HepG2 (cell line): ENCODE measurements around the gene CYTH2. TPM values are rescaled to one million over a fixed set of nuclear protein-coding genes. Genes with fewer than 3 reads are reported as not detected.

Source experiments
- AHR ChIP-seq: IDR thresholded peaks from 2 replicates; pipeline ENCODE4 v1.6.1; 2018; ENCODE audit warnings: missing genetic modification reagents, missing compliant biosample characterization
- ASH2L ChIP-seq: fragments of 300-600, 200-600 bp; sonication (generic); IDR thresholded peaks from 2 replicates; pipeline ENCODE4 v1.7.0; 2017; ENCODE audit warnings: low read depth, mild to moderate bottlenecking, moderate library complexity, mixed read lengths, low read length; ENCODE audit not compliant: insufficient read length
- ATF5 ChIP-seq: sonication (generic); formaldehyde crosslinking; IDR thresholded peaks from 2 replicates; pipeline ENCODE4 v1.4.0; 2020; ENCODE audit warnings: mild to moderate bottlenecking, low read depth, missing genetic modification reagents
- EED ChIP-seq: sonication (generic); formaldehyde crosslinking; IDR thresholded peaks from 2 replicates; pipeline ENCODE4 v1.5.0; 2020; ENCODE audit warnings: mild to moderate bottlenecking, missing genetic modification reagents
- ELF4 ChIP-seq: sonication (generic); formaldehyde crosslinking; IDR thresholded peaks from 2 replicates; pipeline ENCODE4 v1.5.0; 2020; ENCODE audit warnings: missing genetic modification reagents, mild to moderate bottlenecking, moderate library complexity, borderline replicate concordance
- ETV5 ChIP-seq: IDR thresholded peaks from 2 replicates; pipeline ENCODE4 v1.6.1; 2018; ENCODE audit warnings: missing biosample characterization, missing genetic modification reagents, inconsistent platforms, borderline replicate concordance
- LCORL ChIP-seq, 2 experiments: fragments of 450-650 bp in 1 of 2; sonication (generic) in 1 of 2; formaldehyde crosslinking in 1 of 2; IDR thresholded peaks; 2 replicates each; pipeline versions ENCODE4 v1.5.0 to v1.6.1; 2017 to 2020; ENCODE audit warnings: antibody characterized with exemption in 1 of 2, missing genetic modification reagents in 1 of 2
- MLLT10 ChIP-seq: sonication (generic); formaldehyde crosslinking; IDR thresholded peaks from 2 replicates; pipeline ENCODE4 v1.4.0; 2020; ENCODE audit warnings: missing genetic modification reagents
- RARG ChIP-seq: sonication (generic); formaldehyde crosslinking; IDR thresholded peaks from 2 replicates; pipeline ENCODE4 v1.4.0; 2020; ENCODE audit warnings: low read depth, mild to moderate bottlenecking, missing genetic modification reagents
- SOX6 ChIP-seq, 2 experiments: fragments of 450-650 bp in 1 of 2; sonication (generic) in 1 of 2; formaldehyde crosslinking in 1 of 2; IDR thresholded peaks; 2 replicates each; pipeline versions ENCODE4 v1.4.0 to v1.6.1; 2017 to 2020; ENCODE audit warnings: antibody characterized with exemption in 1 of 2, mild to moderate bottlenecking in 1 of 2, missing genetic modification reagents in 1 of 2
- SPEN ChIP-seq: sonication (generic); formaldehyde crosslinking; IDR thresholded peaks from 2 replicates; pipeline ENCODE4 v1.5.1; 2020; ENCODE audit warnings: low read depth, mild to moderate bottlenecking, missing genetic modification reagents
- TBX2 ChIP-seq: sonication (generic); formaldehyde crosslinking; IDR thresholded peaks from 2 replicates; pipeline ENCODE4 v1.5.0; 2020; ENCODE audit warnings: missing genetic modification reagents, mild to moderate bottlenecking, borderline replicate concordance
- ZFP62 ChIP-seq: sonication (generic); formaldehyde crosslinking; IDR thresholded peaks from 2 replicates; pipeline ENCODE4 v1.4.0; 2020; ENCODE audit warnings: missing genetic modification reagents
- ZFP82 ChIP-seq: sonication (generic); formaldehyde crosslinking; IDR thresholded peaks from 2 replicates; pipeline ENCODE4 v1.5.1; 2020; ENCODE audit warnings: mild to moderate bottlenecking, missing genetic modification reagents, borderline replicate concordance
- ZNF138 ChIP-seq: sonication (generic); formaldehyde crosslinking; IDR thresholded peaks from 2 replicates; pipeline ENCODE4 v1.5.0; 2020; ENCODE audit warnings: mild to moderate bottlenecking, low read depth, missing genetic modification reagents
- ZNF431 ChIP-seq: sonication (generic); formaldehyde crosslinking; IDR thresholded peaks from 2 replicates; pipeline ENCODE4 v1.9.0; 2022; ENCODE audit warnings: missing genetic modification reagents, low read depth, mild to moderate bottlenecking, borderline replicate concordance
- ZNF616 ChIP-seq: sonication (generic); formaldehyde crosslinking; IDR thresholded peaks from 2 replicates; pipeline ENCODE4 v1.5.0; 2020; ENCODE audit warnings: low read depth, mild to moderate bottlenecking, missing genetic modification reagents
- polyA plus RNA-seq, 8 experiments: library from polyadenylated mRNA; depleted of rRNA in 3 of 8; stranded (reverse) in 7 of 8; unstranded in 1 of 8; fragments of >200 nt; fragmentation: Illumina TruSeq in 4 of 8; extraction: Trizol in 4 of 8; gene quantifications; 2 replicates each; pipeline versions ENCODE4 v1.2.1 to v1.2.3, GENCODE V29; 2011 to 2016; ENCODE audit warnings: low read depth in 4 of 8, missing spikeins in 1 of 8, mixed read lengths in 1 of 8; ENCODE audit not compliant: insufficient read depth in 1 of 8
- total RNA-seq, 5 experiments: library from RNA; depleted of rRNA; stranded (reverse); fragments of >200 nt; fragmentation: Illumina TruSeq; extraction: Trizol; gene quantifications; 2 replicates each; pipeline ENCODE4 v1.2.3, GENCODE V29; 2016; ENCODE audit warnings: low read depth in 1 of 5
- TF ChIP-seq, protein P1 (sequence below): IDR thresholded peaks from 2 replicates; pipeline ENCODE4 v1.6.1; 2016
- TF ChIP-seq, protein P2 (sequence below): sonication (generic); IDR thresholded peaks from 2 replicates; pipeline ENCODE4 v1.6.1; 2016; ENCODE audit warnings: low read depth, borderline replicate concordance
- TF ChIP-seq, protein P3 (sequence below): sonication (generic); formaldehyde crosslinking; IDR thresholded peaks from 2 replicates; pipeline ENCODE4 v1.4.0; 2020; ENCODE audit warnings: missing genetic modification reagents
- TF ChIP-seq, protein P4 (sequence below): sonication (generic); formaldehyde crosslinking; IDR thresholded peaks from 2 replicates; pipeline ENCODE4 v1.4.0; 2020; ENCODE audit warnings: missing genetic modification reagents, mild to moderate bottlenecking, borderline replicate concordance

The CYTH2 gene
- total and polyA plus RNA-seq, 2 of the 13 experiments (the other 11 are each of a cell fraction or from before 2014, with no cell fraction given) = 16.5 to 39.3 TPM

GRCh38 chr19:48496959-48497727, 28.0 kb downstream of the CYTH2 start (continued):
- TF ChIP-seq, protein P1, sequence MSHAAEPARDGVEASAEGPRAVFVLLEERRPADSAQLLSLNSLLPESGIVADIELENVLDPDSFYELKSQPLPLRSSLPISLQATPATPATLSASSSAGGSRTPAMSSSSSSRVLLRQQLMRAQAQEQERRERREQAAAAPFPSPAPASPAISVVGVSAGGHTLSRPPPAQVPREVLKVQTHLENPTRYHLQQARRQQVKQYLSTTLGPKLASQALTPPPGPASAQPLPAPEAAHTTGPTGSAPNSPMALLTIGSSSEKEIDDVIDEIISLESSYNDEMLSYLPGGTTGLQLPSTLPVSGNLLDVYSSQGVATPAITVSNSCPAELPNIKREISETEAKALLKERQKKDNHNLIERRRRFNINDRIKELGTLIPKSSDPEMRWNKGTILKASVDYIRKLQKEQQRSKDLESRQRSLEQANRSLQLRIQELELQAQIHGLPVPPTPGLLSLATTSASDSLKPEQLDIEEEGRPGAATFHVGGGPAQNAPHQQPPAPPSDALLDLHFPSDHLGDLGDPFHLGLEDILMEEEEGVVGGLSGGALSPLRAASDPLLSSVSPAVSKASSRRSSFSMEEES (CRISPR knock-in tag) = 0 out of 2 replicates have a peak, but pooled peaks have one; percentile 28
- TF ChIP-seq ZNF616 (CRISPR knock-in tag) (no peak), MLLT10 (CRISPR knock-in tag) (no peak), TBX2 (CRISPR knock-in tag) (peak; percentile 73), SPEN (CRISPR knock-in tag) (peak; percentile 42), LCORL (IDR thresholded peaks at IDR 0.05) (no peak), LCORL (CRISPR knock-in tag; IDR thresholded peaks at IDR 0.05) (peak; percentile 26; the same call in 1 of the 2 replicates), ETV5 (CRISPR knock-in tag) (peak; percentile 4; the same call in 1 of the 2 replicates), ASH2L (no peak), ZNF138 (CRISPR knock-in tag) (no peak), SOX6 (IDR thresholded peaks at IDR 0.05) (no peak), SOX6 (CRISPR knock-in tag; IDR thresholded peaks at IDR 0.05) (peak; percentile 23; the same call in 1 of the 2 replicates), EED (CRISPR knock-in tag) (0 out of 2 replicates have a peak, but pooled peaks have one; percentile 24), ATF5 (no peak), ZNF431 (no peak), AHR (CRISPR knock-in tag) (no peak), ZFP62 (no peak), RARG (no peak), ZFP82 (peak; percentile 53; the same call in 1 of the 2 replicates), ELF4 (CRISPR knock-in tag) (no peak)
- TF ChIP-seq, protein P2, sequence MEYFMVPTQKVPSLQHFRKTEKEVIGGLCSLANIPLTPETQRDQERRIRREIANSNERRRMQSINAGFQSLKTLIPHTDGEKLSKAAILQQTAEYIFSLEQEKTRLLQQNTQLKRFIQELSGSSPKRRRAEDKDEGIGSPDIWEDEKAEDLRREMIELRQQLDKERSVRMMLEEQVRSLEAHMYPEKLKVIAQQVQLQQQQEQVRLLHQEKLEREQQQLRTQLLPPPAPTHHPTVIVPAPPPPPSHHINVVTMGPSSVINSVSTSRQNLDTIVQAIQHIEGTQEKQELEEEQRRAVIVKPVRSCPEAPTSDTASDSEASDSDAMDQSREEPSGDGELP = peak; percentile 25; the same call in 1 of the 2 replicates
- TF ChIP-seq, protein P3, sequence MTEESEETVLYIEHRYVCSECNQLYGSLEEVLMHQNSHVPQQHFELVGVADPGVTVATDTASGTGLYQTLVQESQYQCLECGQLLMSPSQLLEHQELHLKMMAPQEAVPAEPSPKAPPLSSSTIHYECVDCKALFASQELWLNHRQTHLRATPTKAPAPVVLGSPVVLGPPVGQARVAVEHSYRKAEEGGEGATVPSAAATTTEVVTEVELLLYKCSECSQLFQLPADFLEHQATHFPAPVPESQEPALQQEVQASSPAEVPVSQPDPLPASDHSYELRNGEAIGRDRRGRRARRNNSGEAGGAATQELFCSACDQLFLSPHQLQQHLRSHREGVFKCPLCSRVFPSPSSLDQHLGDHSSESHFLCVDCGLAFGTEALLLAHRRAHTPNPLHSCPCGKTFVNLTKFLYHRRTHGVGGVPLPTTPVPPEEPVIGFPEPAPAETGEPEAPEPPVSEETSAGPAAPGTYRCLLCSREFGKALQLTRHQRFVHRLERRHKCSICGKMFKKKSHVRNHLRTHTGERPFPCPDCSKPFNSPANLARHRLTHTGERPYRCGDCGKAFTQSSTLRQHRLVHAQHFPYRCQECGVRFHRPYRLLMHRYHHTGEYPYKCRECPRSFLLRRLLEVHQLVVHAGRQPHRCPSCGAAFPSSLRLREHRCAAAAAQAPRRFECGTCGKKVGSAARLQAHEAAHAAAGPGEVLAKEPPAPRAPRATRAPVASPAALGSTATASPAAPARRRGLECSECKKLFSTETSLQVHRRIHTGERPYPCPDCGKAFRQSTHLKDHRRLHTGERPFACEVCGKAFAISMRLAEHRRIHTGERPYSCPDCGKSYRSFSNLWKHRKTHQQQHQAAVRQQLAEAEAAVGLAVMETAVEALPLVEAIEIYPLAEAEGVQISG (CRISPR knock-in tag) = peak; percentile 31; the same call in 1 of the 2 replicates
- TF ChIP-seq, protein P4, sequence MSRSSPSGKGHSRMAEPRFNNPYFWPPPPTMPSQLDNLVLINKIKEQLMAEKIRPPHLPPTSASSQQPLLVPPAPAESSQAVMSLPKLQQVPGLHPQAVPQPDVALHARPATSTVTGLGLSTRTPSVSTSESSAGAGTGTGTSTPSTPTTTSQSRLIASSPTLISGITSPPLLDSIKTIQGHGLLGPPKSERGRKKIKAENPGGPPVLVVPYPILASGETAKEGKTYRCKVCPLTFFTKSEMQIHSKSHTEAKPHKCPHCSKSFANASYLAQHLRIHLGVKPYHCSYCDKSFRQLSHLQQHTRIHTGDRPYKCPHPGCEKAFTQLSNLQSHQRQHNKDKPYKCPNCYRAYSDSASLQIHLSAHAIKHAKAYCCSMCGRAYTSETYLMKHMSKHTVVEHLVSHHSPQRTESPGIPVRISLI = no peak
